Tibial nerve (tissue), 4 donors: ENCODE data around the gene DHRS13. TPM values are rescaled to one million over a fixed set of nuclear protein-coding genes. Genes with fewer than 3 reads are reported as not detected.
A peak's percentile ranks its signal among the peaks of the same experiment; 100 is the strongest.
"Not testable (repeated sequence)": the region's sequence is repeated elsewhere in the genome, so short reads cannot be mapped to it uniquely, and the experiment has no call there.

Source experiments
- DNase-seq, 2 donors: peaks; one replicate each; pipeline ENCODE4 v3.0.0-alpha.2; 2019; ENCODE audit warnings: low spot score in 2 of 2
- H3K27ac ChIP-seq, 4 donors: fragments of 200-600 bp; sonication (generic) in 3 of 4; one replicate each; pipeline ENCODE4 v1.5.1; 2017 to 2019; ENCODE audit warnings: mild to moderate bottlenecking in 1 of 4
- H3K27me3 ChIP-seq, 2 donors: fragments of 200-600 bp; sonication (generic) in 1 of 2; one replicate each; pipeline versions ENCODE4 v1.5.1 to v1.6.0; 2017 to 2019
- H3K36me3 ChIP-seq, 3 donors: fragments of 200-600 bp; sonication (generic); one replicate each; pipeline ENCODE4 v1.5.1; 2018 to 2019
- H3K4me1 ChIP-seq, 4 donors: fragments of 200-600 bp; sonication (generic) in 3 of 4; one replicate each; pipeline ENCODE4 v1.5.1; 2017 to 2019
- H3K4me3 ChIP-seq, 4 donors: fragments of 200-600 bp; sonication (generic) in 3 of 4; one replicate each; pipeline ENCODE4 v1.5.1; 2017 to 2019; ENCODE audit warnings: mild to moderate bottlenecking in 1 of 4, moderate library complexity in 1 of 4
- H3K9me3 ChIP-seq, 4 donors: fragments of 200-600 bp; sonication (generic) in 3 of 4; one replicate each; pipeline ENCODE4 v1.5.1; 2017 to 2019
- CTCF ChIP-seq, 5 experiments: fragments of 200-600 bp in 3 of 5; fragments of 450-650 bp in 2 of 5; sonication (generic) in 3 of 5; IDR thresholded peaks; one replicate each; pipeline ENCODE4 v1.5.1; 2016 to 2019; ENCODE audit warnings: antibody characterized with exemption in 5 of 5, mild to moderate bottlenecking in 3 of 5, moderate library complexity in 2 of 5
- EP300 ChIP-seq, 2 donors: sonication (generic); formaldehyde crosslinking; IDR thresholded peaks; one replicate each; pipeline ENCODE4 v1.6.1; 2017; ENCODE audit warnings: antibody characterized with exemption in 2 of 2, mild to moderate bottlenecking in 1 of 2
- POLR2A ChIP-seq, 2 donors: fragments of 450-650 bp; IDR thresholded peaks; one replicate each; pipeline ENCODE4 v1.6.1; 2017; ENCODE audit warnings: antibody characterized with exemption in 2 of 2, mild to moderate bottlenecking in 2 of 2, moderate library complexity in 2 of 2
- WGBS, 2 donors: methylation state at CpG; one replicate each; pipeline ENCODE4 v1.1.5; 2018; 5-methylcytosine and 5-hydroxymethylcytosine counted together
- total RNA-seq, 4 donors: library from RNA; depleted of rRNA; stranded (reverse); fragments of >200 nt; gene quantifications; one replicate each; pipeline ENCODE4 v1.1.0, GENCODE V29; 2016

Gene DHRS13
- total RNA-seq, 4 donors from 2014 or later: 2.4 to 21.9 (median 8.8) TPM

- Histone ChIP-seq H3K4me1 (peaks cover 0 to 57% (median 13%) of the 10 kb centered on the region in 4 donors), H3K27ac (no peak overlapping the region), H3K36me3 (peaks cover 2 to 40% (median 5%) of the 10 kb centered on the region in 3 donors), H3K27me3 (no peaks in the 10 kb centered on the region), H3K4me3 (no peak overlapping the region), H3K9me3 (no peaks in the 10 kb centered on the region)
- WGBS, 2 donors: 61 to 63% methylated on average over 4 of the region's 4 CpGs
- no peak for DNase-seq
- TF ChIP-seq EP300 (IDR thresholded peaks at IDR 0.05): no peak
- no peak for TF ChIP-seq POLR2A (IDR thresholded peaks at IDR 0.05)
- TF ChIP-seq CTCF (IDR thresholded peaks at IDR 0.05): no peak
Measured at GRCh38 chr17:28904800-28905199, 1.9 kb upstream of the DHRS13 start.

GRCh38 chr17:28903546-28903841, 615 bp upstream of the DHRS13 start:
- 50 to 56% methylated on average over 5 of the region's 5 CpGs for WGBS, 2 donors
- not testable (repeated sequence) for H3K4me3 ChIP-seq, H3K27me3 ChIP-seq, H3K9me3 ChIP-seq, DNase-seq
- peak overlapping the region in 2 of 4 donors; percentile 76 to 87 for H3K27ac ChIP-seq
- peaks cover 0 to 51% (median 8%) of the 10 kb centered on the region in 4 donors for H3K4me1 ChIP-seq
- peaks cover 0 to 28% (median 0%) of the 10 kb centered on the region in 3 donors for H3K36me3 ChIP-seq

- TF ChIP-seq EP300 (IDR thresholded peaks at IDR 0.05) (no peak), POLR2A (IDR thresholded peaks at IDR 0.05) (no peak), CTCF (IDR thresholded peaks at IDR 0.05) (no peak)
- DNase-seq: no peak
- Histone ChIP-seq H3K27me3 (no peaks in the 10 kb centered on the region), H3K4me1 (peaks cover 0 to 45% (median 12%) of the 10 kb centered on the region in 4 donors), H3K27ac (peak overlapping the region; percentile 52 to 87 (median 77)), H3K36me3 (peaks cover 0 to 17% (median 0%) of the 10 kb centered on the region in 3 donors), H3K9me3 (no peaks in the 10 kb centered on the region), H3K4me3 (peak overlapping the region; percentile 62 to 92 (median 80))
- 8% methylated on average over 33 to 35 of the region's 62 CpGs for WGBS, 2 donors
Measured at GRCh38 chr17:28901866-28902818, 737 bp downstream of the DHRS13 start.

- no peak for DNase-seq
- TF ChIP-seq POLR2A (IDR thresholded peaks at IDR 0.05) (no peak), CTCF (IDR thresholded peaks at IDR 0.05) (no peak), EP300 (IDR thresholded peaks at IDR 0.05) (no peak)
- WGBS, 2 donors: 90 to 95% methylated on average over 19 to 21 of the region's 24 CpGs
- Histone ChIP-seq H3K27me3 (no peaks in the 10 kb centered on the region), H3K4me1 (peaks cover 0 to 43% (median 17%) of the 10 kb centered on the region in 4 donors), H3K9me3 (no peaks in the 10 kb centered on the region), H3K27ac (no peak overlapping the region), H3K36me3 (peaks cover 0 to 7% (median 0%) of the 10 kb centered on the region in 3 donors), H3K4me3 (no peak overlapping the region)
Measured at GRCh38 chr17:28900986-28901726, 1.7 kb downstream of the DHRS13 start.

GRCh38 chr17:28899212-28899815, 3.6 kb downstream of the DHRS13 start:
- no peaks in the 10 kb centered on the region for H3K27me3 ChIP-seq
- WGBS, 2 donors: 93 to 96% methylated on average over 5 of the region's 5 CpGs
- H3K4me3 ChIP-seq: no peak overlapping the region
- H3K36me3 ChIP-seq: no peaks in the 10 kb centered on the region
- H3K4me1 ChIP-seq: peaks cover 0 to 57% (median 23%) of the 10 kb centered on the region in 4 donors
- no peaks in the 10 kb centered on the region for H3K9me3 ChIP-seq
- DNase-seq: no peak
- H3K27ac ChIP-seq: peak overlapping the region in 1 of 4 donors; percentile 99
- TF ChIP-seq EP300 (IDR thresholded peaks at IDR 0.05): no peak
- TF ChIP-seq CTCF (IDR thresholded peaks at IDR 0.05): no peak
- no peak for TF ChIP-seq POLR2A (IDR thresholded peaks at IDR 0.05)
